C4-2B (cell line): ENCODE data around the gene NRG3.

Experiments used
- CTCF ChIP-seq: fragments of 450-650 bp; conservative IDR thresholded peaks from 2 replicates; pipeline ENCODE4 v1.5.1; 2017; ENCODE audit warnings: mild to moderate bottlenecking
- ZFX ChIP-seq: fragments of 450-650 bp; IDR thresholded peaks from 2 replicates; pipeline ENCODE4 v1.6.1; 2017

GRCh38 chr10:82402906-82403401 is 528.0 kb downstream of the NRG3 start:
- no peak for TF ChIP-seq CTCF
- TF ChIP-seq ZFX, result no peak
